Endothelial cell (in vitro differentiated cells): ENCODE results near the gene FAM81A. TPM values are rescaled to one million over a fixed set of nuclear protein-coding genes. Genes with fewer than 3 reads are reported as not detected.

ENCODE experiments used
- DNase-seq: peaks from one replicate; pipeline ENCODE4 v3.0.0; 2021; ENCODE audit warnings: low spot score
- H3K27ac Mint-ChIP-seq: one replicate; pipeline ENCODE4 v1.8.0; 2021; ENCODE audit warnings: mixed read lengths, inconsistent platforms; ENCODE audit not compliant: unreplicated experiment
- H3K27me3 Mint-ChIP-seq: one replicate; pipeline ENCODE4 v1.8.0; 2021; ENCODE audit warnings: mild to moderate bottlenecking, moderate library complexity, mixed read lengths, inconsistent platforms; ENCODE audit not compliant: unreplicated experiment
- H3K36me3 Mint-ChIP-seq: one replicate; pipeline ENCODE4 v1.8.0; 2021; ENCODE audit warnings: mild to moderate bottlenecking, low read depth, mixed read lengths, inconsistent platforms; ENCODE audit not compliant: unreplicated experiment
- H3K4me1 Mint-ChIP-seq: one replicate; pipeline ENCODE4 v1.8.0; 2021; ENCODE audit warnings: mild to moderate bottlenecking, mixed read lengths, inconsistent platforms; ENCODE audit not compliant: unreplicated experiment
- H3K4me3 Mint-ChIP-seq: one replicate; pipeline ENCODE4 v1.8.0; 2021; ENCODE audit warnings: mild to moderate bottlenecking, mixed read lengths, inconsistent platforms; ENCODE audit not compliant: unreplicated experiment
- H3K9me3 Mint-ChIP-seq: one replicate; pipeline ENCODE4 v1.8.0; 2021; ENCODE audit warnings: mixed read lengths, inconsistent platforms; ENCODE audit not compliant: unreplicated experiment
- CTCF ChIP-seq: fragments of 200-600 bp; sonication (generic); IDR thresholded peaks from one replicate; pipeline ENCODE4 v1.5.0; 2021; ENCODE audit warnings: antibody characterized with exemption; ENCODE audit not compliant: unreplicated experiment
- total RNA-seq: library from RNA; stranded (reverse); fragmentation: NEBNext Ultra II Directional; extraction: Animal tissue kit (Norgen Biotek cat#: 25700); gene quantifications from one replicate; pipeline ENCODE4 v1.2.1, GENCODE V29; 2021; ENCODE audit not compliant: unreplicated experiment

The FAM81A gene
- total RNA-seq, 1 donor from 2014 or later: 0.23 TPM

GRCh38 chr15:59558851-59559250, 120.9 kb downstream of the FAM81A start:
- no peaks in the 10 kb centered on the region for H3K9me3 Mint-ChIP-seq
- H3K36me3 Mint-ChIP-seq: no peaks in the 10 kb centered on the region
- no peak for DNase-seq
- H3K27me3 Mint-ChIP-seq: peaks cover 7% of the 10 kb centered on the region
- H3K27ac Mint-ChIP-seq: no peak overlapping the region
- no peak overlapping the region for H3K4me3 Mint-ChIP-seq
- TF ChIP-seq CTCF: no peak
- peaks cover 14% of the 10 kb centered on the region for H3K4me1 Mint-ChIP-seq

GRCh38 chr15:59561547-59561946, 123.6 kb downstream of the FAM81A start:
- H3K27me3 Mint-ChIP-seq: peaks cover 4% of the 10 kb centered on the region

GRCh38 chr15:59562448-59563186, 124.6 kb downstream of the FAM81A start:
- no peak for TF ChIP-seq CTCF
- no peak overlapping the region for H3K4me3 Mint-ChIP-seq
- DNase-seq: no peak
- H3K9me3 Mint-ChIP-seq: no peaks in the 10 kb centered on the region
- peaks cover 4% of the 10 kb centered on the region for H3K27me3 Mint-ChIP-seq
- H3K27ac Mint-ChIP-seq: no peak overlapping the region
- no peaks in the 10 kb centered on the region for H3K4me1 Mint-ChIP-seq
- no peaks in the 10 kb centered on the region for H3K36me3 Mint-ChIP-seq

More at GRCh38 chr15:59561547-59561946, 123.6 kb downstream of the FAM81A start:
- DNase-seq: no peak
- Mint-ChIP-seq H3K27ac (no peak overlapping the region), H3K36me3 (no peaks in the 10 kb centered on the region), H3K4me3 (no peak overlapping the region), H3K9me3 (no peaks in the 10 kb centered on the region), H3K4me1 (no peaks in the 10 kb centered on the region)
- no peak for TF ChIP-seq CTCF

GRCh38 chr15:59565299-59565698, 127.3 kb downstream of the FAM81A start:
- no peaks in the 10 kb centered on the region for H3K36me3 Mint-ChIP-seq
- H3K4me3 Mint-ChIP-seq: no peak overlapping the region
- H3K9me3 Mint-ChIP-seq: no peaks in the 10 kb centered on the region
- peaks cover 4% of the 10 kb centered on the region for H3K27me3 Mint-ChIP-seq
- no peak for DNase-seq
- H3K27ac Mint-ChIP-seq: no peak overlapping the region
- TF ChIP-seq CTCF: no peak
- H3K4me1 Mint-ChIP-seq: no peaks in the 10 kb centered on the region

GRCh38 chr15:59567324-59567723, 129.3 kb downstream of the FAM81A start:
- Mint-ChIP-seq H3K27ac (no peak overlapping the region), H3K4me3 (no peak overlapping the region), H3K36me3 (no peaks in the 10 kb centered on the region), H3K9me3 (no peaks in the 10 kb centered on the region), H3K27me3 (no peaks in the 10 kb centered on the region), H3K4me1 (no peaks in the 10 kb centered on the region)
- no peak for TF ChIP-seq CTCF
- no peak for DNase-seq
